Measurements from ENCODE around the gene RAB27B. TPM values are rescaled to one million over a fixed set of nuclear protein-coding genes. Genes with fewer than 3 reads are reported as not detected.

Gene RAB27B
- total and polyA plus RNA-seq, 2 experiments from 2014 or later = 4.5 to 13.1 TPM

DNA sequence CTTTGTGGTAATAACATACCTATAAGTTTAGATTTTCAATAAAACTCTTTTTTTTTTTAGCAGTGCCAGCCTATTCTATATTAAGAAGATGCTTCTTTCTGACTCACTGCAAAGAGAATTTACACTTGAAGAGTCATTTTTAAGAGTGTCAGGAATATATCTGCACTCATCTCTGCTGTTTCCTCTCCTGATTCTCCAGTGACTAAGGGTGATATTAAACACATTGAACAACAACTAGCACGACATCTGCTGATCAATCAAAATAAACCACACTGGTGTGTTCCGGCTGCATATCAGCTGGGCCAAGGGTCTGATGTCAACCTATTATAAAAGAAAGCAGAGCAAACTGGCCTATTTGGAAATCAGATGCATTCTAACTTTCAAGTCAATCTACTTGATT, 15.0 kb downstream of the RAB27B start:
- Histone ChIP-seq H3K36me3 (replicated peaks; ENCODE audit: insufficient read depth, low read depth) (no peaks in the 10 kb centered on the region), H3K4me1 (ENCODE audit: insufficient read depth) (no peaks in the 10 kb centered on the region), H2AFZ (no peak overlapping the region), H3K9me2 (replicated peaks; ENCODE audit: insufficient read depth) (no peaks in the 10 kb centered on the region), H3K27ac (no peak overlapping the region), H3K79me2 (no peaks in the 10 kb centered on the region), H4K20me1 (ENCODE audit: insufficient read depth, poor library complexity, severe bottlenecking) (no peaks in the 10 kb centered on the region), H3K27me3 (no peaks in the 10 kb centered on the region), H3K4me3 (no peak overlapping the region), H3K4me2 (no peak overlapping the region), H3K9me3 (ENCODE audit: low read depth) (no peaks in the 10 kb centered on the region)
- WGBS (ENCODE audit: low lambda C conversion rate, missing lambda C conversion rate) = 84% methylated on average over 2 of the region's 2 CpGs
- no peak for DNase-seq (ENCODE audit: low spot score)
- TF ChIP-seq EZH2 (IDR thresholded peaks at IDR 0.05; ENCODE audit: borderline replicate concordance) (no peak), EZH2phosphoT487 (IDR thresholded peaks at IDR 0.05; ENCODE audit: low read depth, severe bottlenecking, unreplicated experiment) (no peak)
- TF ChIP-seq, protein P1, sequence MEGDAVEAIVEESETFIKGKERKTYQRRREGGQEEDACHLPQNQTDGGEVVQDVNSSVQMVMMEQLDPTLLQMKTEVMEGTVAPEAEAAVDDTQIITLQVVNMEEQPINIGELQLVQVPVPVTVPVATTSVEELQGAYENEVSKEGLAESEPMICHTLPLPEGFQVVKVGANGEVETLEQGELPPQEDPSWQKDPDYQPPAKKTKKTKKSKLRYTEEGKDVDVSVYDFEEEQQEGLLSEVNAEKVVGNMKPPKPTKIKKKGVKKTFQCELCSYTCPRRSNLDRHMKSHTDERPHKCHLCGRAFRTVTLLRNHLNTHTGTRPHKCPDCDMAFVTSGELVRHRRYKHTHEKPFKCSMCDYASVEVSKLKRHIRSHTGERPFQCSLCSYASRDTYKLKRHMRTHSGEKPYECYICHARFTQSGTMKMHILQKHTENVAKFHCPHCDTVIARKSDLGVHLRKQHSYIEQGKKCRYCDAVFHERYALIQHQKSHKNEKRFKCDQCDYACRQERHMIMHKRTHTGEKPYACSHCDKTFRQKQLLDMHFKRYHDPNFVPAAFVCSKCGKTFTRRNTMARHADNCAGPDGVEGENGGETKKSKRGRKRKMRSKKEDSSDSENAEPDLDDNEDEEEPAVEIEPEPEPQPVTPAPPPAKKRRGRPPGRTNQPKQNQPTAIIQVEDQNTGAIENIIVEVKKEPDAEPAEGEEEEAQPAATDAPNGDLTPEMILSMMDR (IDR thresholded peaks at IDR 0.05; ENCODE audit: poor library complexity) = no peak

GRCh38 chr18:54845787-54846186, 17.5 kb downstream of the RAB27B start:
- H3K27ac ChIP-seq = no peak overlapping the region
- H3K9me2 ChIP-seq (replicated peaks; ENCODE audit: insufficient read depth) = no peaks in the 10 kb centered on the region
- H3K4me1 ChIP-seq (ENCODE audit: insufficient read depth) = no peaks in the 10 kb centered on the region
- TF ChIP-seq, protein P1 (IDR thresholded peaks at IDR 0.05; ENCODE audit: poor library complexity) = no peak
- TF ChIP-seq EZH2phosphoT487 (IDR thresholded peaks at IDR 0.05; ENCODE audit: low read depth, severe bottlenecking, unreplicated experiment) (no peak), EZH2 (IDR thresholded peaks at IDR 0.05; ENCODE audit: borderline replicate concordance) (no peak)
- H3K4me2 ChIP-seq = no peak overlapping the region
- no peaks in the 10 kb centered on the region for H3K79me2 ChIP-seq
- DNase-seq (ENCODE audit: low spot score) = no peak
- H3K27me3 ChIP-seq = no peaks in the 10 kb centered on the region
- no peak overlapping the region for H2AFZ ChIP-seq
- no peaks in the 10 kb centered on the region for H4K20me1 ChIP-seq (ENCODE audit: insufficient read depth, poor library complexity, severe bottlenecking)
- no peaks in the 10 kb centered on the region for H3K9me3 ChIP-seq (ENCODE audit: low read depth)
- H3K4me3 ChIP-seq = no peak overlapping the region
- WGBS (ENCODE audit: low lambda C conversion rate, missing lambda C conversion rate) = 38% methylated on average over 2 of the region's 2 CpGs
- H3K36me3 ChIP-seq (replicated peaks; ENCODE audit: insufficient read depth, low read depth) = no peaks in the 10 kb centered on the region

GRCh38 chr18:54848121-54848520, 19.8 kb downstream of the RAB27B start:
- TF ChIP-seq EZH2 (IDR thresholded peaks at IDR 0.05; ENCODE audit: borderline replicate concordance) = no peak
- no peak for TF ChIP-seq EZH2phosphoT487 (IDR thresholded peaks at IDR 0.05; ENCODE audit: low read depth, severe bottlenecking, unreplicated experiment)
- Histone ChIP-seq H3K4me1 (ENCODE audit: insufficient read depth) (no peaks in the 10 kb centered on the region), H3K27ac (no peak overlapping the region), H3K9me3 (ENCODE audit: low read depth) (no peaks in the 10 kb centered on the region), H3K4me3 (no peak overlapping the region), H3K9me2 (replicated peaks; ENCODE audit: insufficient read depth) (no peaks in the 10 kb centered on the region), H3K79me2 (no peaks in the 10 kb centered on the region), H3K36me3 (replicated peaks; ENCODE audit: insufficient read depth, low read depth) (no peaks in the 10 kb centered on the region), H4K20me1 (ENCODE audit: insufficient read depth, poor library complexity, severe bottlenecking) (no peaks in the 10 kb centered on the region), H3K4me2 (no peak overlapping the region), H2AFZ (no peak overlapping the region), H3K27me3 (no peaks in the 10 kb centered on the region)
- no peak for DNase-seq (ENCODE audit: low spot score)
- 96% methylated on average over 1 of the region's 1 CpG for WGBS (ENCODE audit: low lambda C conversion rate, missing lambda C conversion rate)

DNA sequence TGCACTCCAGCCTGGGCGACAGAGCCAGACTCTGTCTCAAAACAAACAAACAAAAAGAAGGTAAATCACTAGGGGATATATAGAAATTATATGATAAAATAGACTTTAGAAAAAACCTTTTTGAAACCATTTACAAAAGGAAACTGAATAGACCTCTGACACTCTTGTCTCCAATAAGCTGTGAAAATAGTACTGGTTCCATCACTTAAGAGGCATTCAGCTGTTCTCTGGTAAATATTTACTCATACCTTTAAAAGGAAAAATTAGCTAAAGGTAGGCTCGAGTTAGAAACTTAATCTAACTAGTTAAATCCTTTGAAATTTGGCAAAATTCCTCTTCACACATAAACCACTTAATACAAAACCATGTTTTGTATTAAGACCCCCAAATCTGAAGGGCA, 21.4 kb downstream of the RAB27B start:
- 56% methylated on average over 2 of the region's 2 CpGs for WGBS (ENCODE audit: low lambda C conversion rate, missing lambda C conversion rate)
- H3K27me3 ChIP-seq = no peaks in the 10 kb centered on the region
- H2AFZ ChIP-seq = no peak overlapping the region
- no peak overlapping the region for H3K4me2 ChIP-seq
- no peak for DNase-seq (ENCODE audit: low spot score)
- H3K9me2 ChIP-seq (replicated peaks; ENCODE audit: insufficient read depth) = no peaks in the 10 kb centered on the region
- H3K79me2 ChIP-seq = no peaks in the 10 kb centered on the region
- no peaks in the 10 kb centered on the region for H3K4me1 ChIP-seq (ENCODE audit: insufficient read depth)
- no peak overlapping the region for H3K4me3 ChIP-seq
- no peaks in the 10 kb centered on the region for H3K9me3 ChIP-seq (ENCODE audit: low read depth)
- no peaks in the 10 kb centered on the region for H4K20me1 ChIP-seq (ENCODE audit: insufficient read depth, poor library complexity, severe bottlenecking)
- no peak overlapping the region for H3K27ac ChIP-seq
- TF ChIP-seq EZH2phosphoT487 (IDR thresholded peaks at IDR 0.05; ENCODE audit: low read depth, severe bottlenecking, unreplicated experiment) (no peak), EZH2 (IDR thresholded peaks at IDR 0.05; ENCODE audit: borderline replicate concordance) (no peak)
- TF ChIP-seq, protein P1 (IDR thresholded peaks at IDR 0.05; ENCODE audit: poor library complexity) = no peak
- no peaks in the 10 kb centered on the region for H3K36me3 ChIP-seq (replicated peaks; ENCODE audit: insufficient read depth, low read depth)
